ENCODE measurements around the gene NFATC1. TPM values are rescaled to one million over a fixed set of nuclear protein-coding genes. Genes with fewer than 3 reads are reported as not detected.

NFATC1 gene
- total RNA-seq, 4 donors from 2014 or later: 13.9 to 24.3 (median 16.7) TPM

DNA sequence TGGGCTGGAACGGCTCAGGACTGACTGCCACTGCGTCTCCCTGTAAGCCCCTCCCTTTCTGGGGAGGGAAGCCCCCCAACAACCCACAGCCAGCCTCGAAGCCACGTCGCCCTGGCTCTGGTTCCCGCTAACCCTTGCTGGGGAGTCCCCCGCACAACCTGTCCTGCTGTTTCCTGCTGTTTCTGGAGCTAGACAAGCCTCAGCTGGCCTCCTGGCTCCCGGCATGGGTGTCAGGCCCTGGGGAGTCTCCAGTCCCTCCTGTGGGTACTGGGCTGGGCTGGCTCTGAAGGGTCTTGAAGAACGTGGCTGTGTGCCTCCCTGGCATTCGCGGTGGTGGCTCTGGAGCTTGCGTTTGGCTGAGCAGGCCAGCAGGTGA is 20.9 kb downstream of the NFATC1 start:
- H3K36me3 ChIP-seq: peaks cover 35% of the 10 kb centered on the region
- WGBS: 45% methylated on average over 5 of the region's 12 CpGs

GRCh38 chr18:79418236-79418635 is 22.5 kb downstream of the NFATC1 start:
- 89% methylated on average over 6 of the region's 19 CpGs for WGBS
- H3K27me3 ChIP-seq: no peaks in the 10 kb centered on the region
- H3K27ac ChIP-seq: no peak overlapping the region

More for the DNA sequence above, 20.9 kb downstream of the NFATC1 start:
- no peak overlapping the region for H3K27ac ChIP-seq
- H3K9me3 ChIP-seq: no peaks in the 10 kb centered on the region
- peaks cover 7% of the 10 kb centered on the region for H3K4me1 ChIP-seq
- DNase-seq (ENCODE audit: low spot score in 2 of 2): no peak
- TF ChIP-seq EP300 (IDR thresholded peaks at IDR 0.05) (no peak), POLR2A (IDR thresholded peaks at IDR 0.05) (no peak), POLR2AphosphoS5 (IDR thresholded peaks at IDR 0.05) (no peak), CTCF (IDR thresholded peaks at IDR 0.05) (no peak)
- no peak overlapping the region for H3K4me3 ChIP-seq
- H3K27me3 ChIP-seq: no peaks in the 10 kb centered on the region

DNA sequence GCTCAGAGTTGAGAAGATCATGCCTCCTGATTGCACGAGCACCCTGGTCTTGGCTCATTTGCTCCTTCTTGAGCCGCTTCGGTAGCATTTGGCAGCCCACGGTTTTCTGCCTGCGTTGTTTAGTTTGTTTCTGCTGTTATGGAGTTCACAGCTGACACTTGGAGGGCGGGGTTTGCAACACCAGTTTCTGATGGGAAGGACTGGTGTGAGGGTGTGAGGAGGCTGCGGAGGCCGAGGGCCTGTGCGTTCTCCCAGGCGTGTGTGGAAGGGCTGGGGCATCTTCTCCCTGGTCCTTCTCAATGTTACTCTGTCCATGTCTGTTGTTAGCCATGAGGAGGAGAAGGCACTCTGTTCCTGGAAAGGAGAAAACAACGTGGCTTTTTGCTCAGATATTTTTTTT is 22.9 kb downstream of the NFATC1 start:
- TF ChIP-seq EP300 (IDR thresholded peaks at IDR 0.05): no peak
- no peak for TF ChIP-seq POLR2A (IDR thresholded peaks at IDR 0.05)
- TF ChIP-seq CTCF (IDR thresholded peaks at IDR 0.05): no peak
- no peak for TF ChIP-seq POLR2AphosphoS5 (IDR thresholded peaks at IDR 0.05)
- DNase-seq (ENCODE audit: low spot score in 2 of 2): no peak

More at GRCh38 chr18:79418236-79418635, 22.5 kb downstream of the NFATC1 start:
- H3K9me3 ChIP-seq: no peaks in the 10 kb centered on the region
- no peak overlapping the region for H3K4me3 ChIP-seq
- peaks cover 21% of the 10 kb centered on the region for H3K36me3 ChIP-seq
- H3K4me1 ChIP-seq: peaks cover 21% of the 10 kb centered on the region
- no peak for TF ChIP-seq CTCF (IDR thresholded peaks at IDR 0.05)
- TF ChIP-seq EP300 (IDR thresholded peaks at IDR 0.05): no peak
- no peak for TF ChIP-seq POLR2AphosphoS5 (IDR thresholded peaks at IDR 0.05)
- TF ChIP-seq POLR2A (IDR thresholded peaks at IDR 0.05): no peak
- DNase-seq (ENCODE audit: low spot score in 2 of 2): no peak

DNA sequence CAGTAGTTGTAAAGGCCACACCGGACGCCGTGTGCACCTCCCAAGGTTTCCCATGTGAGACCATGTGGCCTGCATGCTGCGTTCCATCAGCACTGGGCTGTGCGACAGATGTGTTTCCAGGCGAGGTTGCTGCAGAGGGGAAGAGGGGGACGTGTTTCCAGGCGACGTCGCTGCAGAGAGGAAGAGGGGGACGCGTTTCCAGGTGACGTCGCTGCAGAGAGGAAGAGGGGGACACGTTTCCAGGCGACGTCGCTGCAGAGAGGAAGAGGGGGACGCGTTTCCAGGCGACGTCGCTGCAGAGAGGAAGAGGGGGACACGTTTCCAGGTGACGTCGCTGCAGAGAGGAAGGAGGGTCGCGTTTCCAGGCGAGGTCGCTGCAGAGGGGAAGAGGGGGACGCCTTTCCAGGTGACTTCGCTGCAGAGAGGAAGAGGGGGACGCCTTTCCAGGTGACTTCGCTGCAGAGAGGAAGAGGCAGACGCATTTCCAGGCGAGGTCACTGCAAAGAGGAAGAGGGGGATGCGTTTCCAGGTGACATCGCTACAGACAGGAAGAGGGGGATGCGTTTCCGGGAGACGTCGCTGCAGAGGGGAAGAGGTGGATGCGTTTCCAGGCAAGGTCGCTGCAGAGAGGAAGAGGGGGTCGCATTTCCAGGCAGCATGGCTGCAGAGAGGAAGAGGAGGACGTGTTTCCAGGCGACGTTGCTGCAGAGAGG is 24.5 kb downstream of the NFATC1 start:
- peaks cover 22% of the 10 kb centered on the region for H3K4me1 ChIP-seq
- no peak for TF ChIP-seq EP300 (IDR thresholded peaks at IDR 0.05)
- no peak for TF ChIP-seq CTCF (IDR thresholded peaks at IDR 0.05)
- no peak for TF ChIP-seq POLR2A (IDR thresholded peaks at IDR 0.05)
- TF ChIP-seq POLR2AphosphoS5 (IDR thresholded peaks at IDR 0.05): no peak
- H3K9me3 ChIP-seq: no peaks in the 10 kb centered on the region
- no peak for DNase-seq (ENCODE audit: low spot score in 2 of 2)
- H3K36me3 ChIP-seq: peaks cover 11% of the 10 kb centered on the region
- 89% methylated on average over 48 of the region's 48 CpGs for WGBS
- H3K4me3 ChIP-seq: no peak overlapping the region
- no peak overlapping the region for H3K27ac ChIP-seq
- H3K27me3 ChIP-seq: no peaks in the 10 kb centered on the region

More for the DNA sequence above, 22.9 kb downstream of the NFATC1 start:
- no peak overlapping the region for H3K4me3 ChIP-seq
- H3K27me3 ChIP-seq: no peaks in the 10 kb centered on the region
- 87% methylated on average over 9 of the region's 11 CpGs for WGBS
- peaks cover 22% of the 10 kb centered on the region for H3K4me1 ChIP-seq
- no peaks in the 10 kb centered on the region for H3K9me3 ChIP-seq
- H3K27ac ChIP-seq: no peak overlapping the region
- peaks cover 17% of the 10 kb centered on the region for H3K36me3 ChIP-seq

- Histone ChIP-seq H3K36me3 (peaks cover 16% of the 10 kb centered on the region), H3K4me3 (no peak overlapping the region), H3K9me3 (no peaks in the 10 kb centered on the region), H3K27me3 (no peaks in the 10 kb centered on the region), H3K27ac (peak overlapping the region; percentile 41), H3K4me1 (peaks cover 22% of the 10 kb centered on the region)
- TF ChIP-seq CTCF (IDR thresholded peaks at IDR 0.05) (no peak), POLR2AphosphoS5 (IDR thresholded peaks at IDR 0.05) (no peak), POLR2A (IDR thresholded peaks at IDR 0.05) (no peak), EP300 (IDR thresholded peaks at IDR 0.05) (no peak)
- DNase-seq (ENCODE audit: low spot score in 2 of 2): no peak
- 37% methylated on average over 10 of the region's 26 CpGs for WGBS
These were observed 25.6 kb downstream of the NFATC1 start for GRCh38 chr18:79421275-79421857.

Data from suprapubic skin (tissue), 4 donors.